ENCODE results near the gene CT47A7.
"Not testable (repeated sequence)": the region's sequence is repeated elsewhere in the genome, so short reads cannot be mapped to it uniquely, and the experiment has no call there.

Gene CT47A7

DNA sequence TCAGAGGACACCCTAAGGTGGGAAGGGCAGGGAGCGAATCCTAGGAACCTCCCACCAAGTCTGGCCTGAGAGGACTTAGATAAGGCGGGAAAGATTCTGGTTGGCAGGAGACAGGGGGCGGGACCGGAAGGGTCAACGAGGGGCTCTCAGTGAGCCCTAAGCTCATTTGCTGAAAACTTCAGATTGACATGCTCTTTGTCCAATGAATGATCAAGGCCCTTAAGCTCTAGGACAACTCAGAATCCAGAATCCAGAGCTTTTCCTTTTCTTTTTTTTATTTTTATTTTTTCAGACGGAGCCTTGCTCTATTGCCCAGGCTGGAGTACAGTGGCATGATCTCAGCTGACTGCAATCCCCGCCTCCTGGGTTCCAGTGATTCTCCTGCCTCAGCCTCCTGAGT is at the start of gene CT47A7:
Gene CT47A7, minus strand, starts transcription at position 101 of the 400 bp plus-strand sequence. CDS start 255 bp downstream, outside the sequence.
- DNase-seq = not testable (repeated sequence)

DNA sequence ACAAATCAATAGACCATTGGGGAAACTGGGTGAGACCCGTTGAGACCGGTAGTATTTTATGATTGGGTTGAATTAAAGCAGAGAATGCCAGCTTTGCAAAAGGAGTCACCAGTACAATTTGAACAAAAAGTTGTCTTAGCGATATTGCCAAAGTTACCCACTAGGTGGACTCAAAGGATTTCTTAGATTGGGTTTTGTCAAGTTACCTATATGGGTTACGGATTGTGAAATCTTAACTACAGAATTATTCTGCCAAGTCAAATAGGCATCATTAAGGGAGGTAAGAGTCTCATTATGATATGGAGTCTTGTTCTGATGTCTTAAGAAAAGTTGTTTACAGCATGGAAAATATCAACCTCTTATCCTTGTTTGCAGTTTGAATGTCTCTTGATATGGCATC is 44.2 kb upstream of the CT47A7 start:
- DNase-seq = no peak

DNA sequence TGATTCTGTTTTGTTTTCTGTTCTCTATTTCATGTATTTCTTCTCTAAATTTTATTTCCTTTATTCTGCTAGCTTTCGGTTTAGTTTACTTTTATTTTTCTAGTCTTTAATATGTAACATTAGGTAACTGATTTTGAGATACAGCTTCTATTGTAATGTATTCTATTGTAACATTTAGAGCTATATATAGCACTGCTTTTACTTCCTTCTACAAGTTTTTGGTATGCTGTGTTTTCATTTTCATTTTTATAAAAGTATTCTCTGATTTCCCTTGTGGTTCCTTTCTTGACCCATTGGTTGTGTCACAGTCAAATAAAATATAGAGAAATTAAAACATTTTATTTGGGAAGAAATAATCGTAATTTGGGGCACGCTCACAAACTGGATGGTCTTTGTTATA is 43.0 kb upstream of the CT47A7 start:
- no peak for DNase-seq

DNA sequence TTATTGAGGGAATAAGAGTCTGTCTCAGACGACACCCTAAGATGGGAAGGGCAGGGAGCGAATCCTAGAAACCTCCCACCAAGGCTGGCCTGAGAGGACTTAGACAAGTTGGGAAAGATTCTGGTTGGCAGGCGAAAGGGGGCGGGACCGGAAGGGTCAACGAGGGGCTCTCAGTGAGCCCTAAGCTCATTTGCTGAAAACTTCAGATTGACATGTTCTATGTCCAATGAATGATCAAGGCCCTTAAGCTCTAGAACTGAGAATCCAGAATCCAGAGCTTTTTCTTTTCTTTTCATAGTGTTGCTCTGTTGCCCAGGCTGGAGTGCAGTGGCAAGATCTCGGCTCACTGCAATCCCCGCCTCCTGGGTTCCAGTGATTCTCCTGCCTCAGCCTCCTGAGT is 29.3 kb upstream of the CT47A7 start, which contains the start of gene CT47A1:
Gene CT47A1, minus strand, starts transcription at position 101 of the 400 bp plus-strand sequence. CDS start 231 bp downstream, outside the sequence.
- not testable (repeated sequence) for DNase-seq
